Iris pigment epithelial cell (primary cell): ENCODE results near the gene SAMD4A.
A peak's percentile ranks its signal among the peaks of the same experiment; 100 is the strongest.

Experiments used
- DNase-seq: peaks from one replicate; pipeline ENCODE4 v3.0.0-alpha.2; 2011; ENCODE audit warnings: low read depth

The SAMD4A gene

DNA sequence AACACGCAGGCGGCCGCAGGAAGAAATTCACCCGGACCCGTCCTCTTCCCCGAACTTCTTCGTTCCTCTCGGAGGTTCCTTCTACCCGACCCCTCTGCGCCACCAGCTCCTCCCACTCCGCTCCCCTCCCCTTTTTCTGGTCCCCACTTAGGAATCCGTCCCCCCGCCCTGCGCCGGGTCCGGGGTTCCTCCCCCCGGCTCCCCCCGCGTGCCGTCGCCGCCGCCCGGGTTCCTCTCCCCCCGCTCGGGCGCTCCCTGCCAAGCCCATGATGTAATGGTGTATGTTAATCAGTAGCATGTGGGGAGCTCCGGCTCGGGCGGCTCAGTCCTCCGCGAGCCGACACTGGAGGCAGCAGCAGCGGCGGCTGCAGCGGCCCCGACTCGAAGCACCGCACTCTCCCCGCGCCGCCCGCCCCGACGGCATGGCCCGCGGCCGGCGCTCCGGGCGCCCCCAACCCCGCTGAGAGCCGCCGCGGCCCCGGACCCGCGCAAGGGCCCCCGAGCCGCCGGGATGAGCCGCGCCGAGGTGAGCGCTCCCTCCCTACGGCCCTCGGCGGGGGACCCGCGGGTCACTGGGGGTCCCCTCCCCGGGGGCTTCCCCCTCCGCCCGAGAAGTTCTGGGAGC lies 1.0 kb upstream of the SAMD4A start:
- DNase-seq: peak; percentile 93

DNA sequence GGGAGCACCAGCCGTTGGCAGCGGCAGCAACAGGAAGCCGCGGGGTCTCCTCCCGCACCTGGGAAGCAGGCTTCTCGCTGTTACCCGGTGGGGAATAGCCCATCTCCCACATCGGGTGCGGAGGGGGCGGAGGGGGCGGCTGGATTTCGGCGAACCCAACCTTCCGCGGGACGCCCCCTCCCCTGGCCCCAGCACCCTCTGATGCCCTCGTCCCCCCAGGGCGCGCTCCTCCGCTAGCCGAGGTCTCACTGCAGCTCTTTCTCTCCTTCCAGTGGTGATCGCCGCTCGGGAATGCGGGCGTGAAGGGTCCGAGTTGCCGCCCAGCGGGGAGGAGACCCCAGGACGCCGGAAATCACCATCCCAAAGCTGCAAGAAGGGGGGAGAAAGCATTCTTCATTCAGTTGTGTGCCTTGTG lies 303 bp downstream of the SAMD4A start:
- DNase-seq: no peak

DNA sequence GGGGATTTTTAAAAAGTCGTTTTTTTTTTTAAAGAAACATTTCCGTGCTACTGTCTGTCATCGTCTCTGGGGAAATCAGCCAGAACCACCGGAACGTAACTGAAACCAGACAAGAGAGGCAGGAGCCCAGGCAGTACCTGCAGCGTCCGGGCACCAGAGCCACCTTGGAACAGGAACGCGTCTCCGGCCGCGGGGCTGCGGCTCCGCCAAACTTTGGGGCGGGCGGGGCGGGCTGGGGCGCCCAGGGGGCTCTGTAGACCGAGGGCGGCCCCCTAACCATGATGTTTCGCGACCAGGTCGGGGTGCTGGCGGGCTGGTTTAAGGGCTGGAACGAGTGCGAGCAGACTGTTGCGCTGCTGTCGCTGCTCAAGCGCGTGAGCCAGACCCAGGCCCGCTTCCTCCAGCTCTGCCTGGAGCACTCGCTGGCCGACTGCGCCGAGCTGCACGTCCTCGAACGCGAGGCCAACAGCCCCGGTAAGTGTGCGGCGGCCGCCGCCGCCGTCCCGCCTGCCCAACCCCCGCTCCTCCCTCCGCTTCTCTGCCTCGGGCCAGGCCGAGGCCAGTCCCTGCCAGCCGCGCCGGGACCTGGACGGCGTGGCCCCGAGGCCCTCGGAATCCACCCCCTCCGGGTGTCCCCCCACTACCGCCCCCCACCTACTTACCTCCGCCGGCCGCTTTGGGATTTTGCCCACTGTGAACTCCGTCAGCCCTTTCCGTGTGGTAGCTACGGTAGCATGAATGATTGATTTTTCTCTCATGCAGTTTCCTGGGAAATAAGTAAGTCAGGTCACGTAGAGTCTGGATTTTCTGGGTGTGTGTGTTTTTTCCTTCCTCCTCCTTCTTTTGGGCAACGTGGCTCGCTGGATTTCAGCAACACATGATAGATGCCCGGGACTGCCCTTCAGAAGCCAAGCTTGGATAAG lies 972 bp downstream of the SAMD4A start:
- DNase-seq: peak; percentile 61

- peak; percentile 56 for DNase-seq
Measured at GRCh38 chr14:54568821-54569595, 2.1 kb downstream of the SAMD4A start.

- DNase-seq: peak; percentile 54
Measured at GRCh38 chr14:54570047-54570446, 3.1 kb downstream of the SAMD4A start.

DNA sequence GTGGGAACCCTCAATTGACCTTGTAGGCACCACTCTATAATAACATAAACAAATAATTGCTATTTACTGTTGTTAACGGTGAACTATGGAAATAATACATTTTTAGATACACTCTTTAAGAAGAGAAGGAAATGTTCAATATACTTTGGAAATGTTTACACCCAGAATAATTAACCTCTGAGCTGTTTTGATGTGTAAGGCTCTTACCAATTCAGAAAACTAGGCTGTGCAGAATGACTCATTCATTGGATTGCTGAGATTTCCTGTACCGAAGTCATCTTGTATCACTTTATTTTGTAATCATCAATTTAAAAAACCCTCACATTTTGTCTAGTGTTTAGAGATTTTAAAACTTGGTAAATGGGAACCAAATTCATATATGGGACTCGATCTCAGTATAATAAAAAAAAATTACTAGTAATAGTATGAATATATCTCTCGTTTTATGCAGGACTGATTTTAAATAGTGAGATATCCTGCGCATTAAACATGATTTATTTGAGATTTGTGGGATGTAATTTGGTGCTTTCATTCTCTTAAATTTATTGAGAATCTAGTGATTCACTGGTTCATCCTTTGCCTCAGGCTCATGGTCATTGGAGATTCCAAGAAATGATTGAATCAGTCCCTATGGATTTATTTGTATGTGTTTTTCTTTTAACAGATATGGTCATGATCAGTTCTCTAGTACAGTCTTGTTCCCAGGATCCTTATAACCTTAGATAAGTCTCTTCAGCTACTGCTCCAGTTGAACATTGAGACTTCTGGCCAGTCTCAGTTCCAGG lies 3.9 kb downstream of the SAMD4A start:
- peak; percentile 95 for DNase-seq

- no peak for DNase-seq
Measured at GRCh38 chr14:54572316-54572715, 5.4 kb downstream of the SAMD4A start.

GRCh38 chr14:54574528-54574927 lies 7.6 kb downstream of the SAMD4A start:
- no peak for DNase-seq

- DNase-seq: no peak
Measured at GRCh38 chr14:54577494-54577893, 10.6 kb downstream of the SAMD4A start.

GRCh38 chr14:54577977-54578376 lies 11.0 kb downstream of the SAMD4A start:
- DNase-seq: peak; percentile 75

DNA sequence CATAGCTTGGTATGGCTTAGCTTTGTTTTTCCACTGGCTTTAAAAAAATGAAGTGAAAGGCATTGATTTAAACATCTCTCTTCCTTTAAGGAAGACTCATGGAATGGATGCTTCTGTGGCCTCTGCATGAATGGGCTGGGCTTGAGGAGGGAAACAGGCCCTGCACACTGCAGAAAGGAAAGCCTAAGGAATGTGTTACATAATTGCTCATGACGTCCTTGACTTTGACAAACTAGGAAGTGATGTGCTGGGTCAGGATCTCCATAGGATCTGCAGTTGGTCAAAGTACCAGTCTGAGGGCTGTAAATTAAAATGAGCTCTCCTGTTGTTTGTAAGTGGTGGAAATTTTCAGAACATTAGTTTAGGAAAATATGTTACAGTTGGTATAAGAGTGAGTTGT lies 12.7 kb downstream of the SAMD4A start:
- peak; percentile 81 for DNase-seq

DNA sequence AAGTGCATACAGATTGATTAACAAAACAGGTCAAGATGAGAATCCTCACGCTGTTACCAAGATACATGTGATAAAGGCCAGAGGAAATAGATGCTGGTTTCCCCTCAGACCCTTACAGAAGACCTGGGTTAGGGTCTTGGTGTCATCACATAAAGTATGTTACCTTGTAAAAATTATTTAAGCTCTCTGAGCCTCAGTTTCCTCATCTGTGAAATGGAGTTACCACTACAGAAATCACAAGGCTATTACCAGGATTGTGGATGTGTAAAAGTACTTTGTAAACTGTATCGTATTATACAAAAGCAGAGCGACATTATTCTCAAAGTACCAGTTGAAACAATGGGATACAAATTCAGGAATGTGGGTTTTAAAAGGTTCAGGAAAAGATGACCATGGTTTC lies 14.0 kb downstream of the SAMD4A start:
- DNase-seq: no peak

- no peak for DNase-seq
Measured at GRCh38 chr14:54582334-54582733, 15.4 kb downstream of the SAMD4A start.

DNA sequence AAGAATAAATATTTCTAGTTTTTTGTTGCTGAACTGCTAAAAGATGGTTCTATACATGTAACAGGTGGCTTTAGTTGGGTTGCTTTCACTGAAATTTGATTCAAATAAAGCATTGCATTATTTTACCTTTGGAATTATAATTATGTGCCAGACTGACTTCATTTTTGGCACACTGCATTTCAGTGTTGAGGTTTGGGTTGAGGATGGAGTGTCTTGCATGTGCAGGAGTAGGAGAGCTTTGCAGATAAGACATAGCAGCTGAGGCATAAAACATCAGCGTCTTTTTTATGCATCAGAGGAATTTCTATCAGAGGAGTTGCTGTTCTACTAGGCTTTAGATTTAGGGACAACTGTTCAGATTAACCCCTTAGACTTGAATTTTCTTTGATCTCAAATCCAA lies 17.2 kb downstream of the SAMD4A start:
- no peak for DNase-seq

DNA sequence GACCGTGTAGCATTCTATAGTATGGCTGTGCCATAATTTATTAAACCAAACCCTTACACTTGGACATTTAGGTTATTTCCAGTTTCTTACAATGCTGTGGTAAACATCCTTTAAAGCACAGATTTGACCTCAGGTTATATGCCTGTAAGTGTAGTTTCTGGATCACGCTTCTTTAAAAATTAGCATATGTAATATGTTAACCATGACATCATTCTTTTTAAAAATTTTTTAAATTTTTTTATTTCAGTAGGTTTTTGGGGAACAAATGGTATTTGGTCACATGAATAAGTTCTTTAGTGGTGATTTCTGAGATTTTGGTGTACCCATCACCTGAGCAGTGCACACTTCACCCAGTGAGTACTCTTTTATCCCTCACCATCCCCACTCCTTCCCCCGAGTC lies 18.3 kb downstream of the SAMD4A start:
- DNase-seq: no peak

GRCh38 chr14:54589076-54589475 lies 22.1 kb downstream of the SAMD4A start:
- peak; percentile 61 for DNase-seq

- DNase-seq: no peak
Measured at GRCh38 chr14:54589843-54590242, 22.9 kb downstream of the SAMD4A start.

- DNase-seq: no peak
Measured at GRCh38 chr14:54590481-54590880, 23.6 kb downstream of the SAMD4A start.

DNA sequence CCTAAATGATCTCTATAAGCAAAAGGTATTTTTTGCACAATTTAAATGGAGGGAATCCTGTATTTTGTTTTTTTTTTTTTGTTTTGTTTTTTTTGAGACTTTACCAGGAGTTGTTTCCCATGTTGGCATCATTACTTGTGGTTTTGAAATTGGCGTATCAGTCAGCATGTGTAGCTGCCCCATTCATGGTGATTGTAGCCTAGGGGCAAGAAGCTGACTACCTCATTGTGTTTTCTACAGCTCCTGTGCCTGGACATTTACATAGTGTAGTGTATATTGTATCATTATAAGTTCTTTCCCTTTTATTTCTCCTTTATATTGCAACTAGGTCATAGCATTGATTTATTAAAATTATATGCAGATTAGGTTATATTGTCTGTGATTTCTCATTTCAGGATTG lies 24.5 kb downstream of the SAMD4A start:
- DNase-seq: no peak

GRCh38 chr14:54591866-54592265 lies 24.9 kb downstream of the SAMD4A start:
- no peak for DNase-seq

GRCh38 chr14:54593860-54594259 lies 26.9 kb downstream of the SAMD4A start:
- peak; percentile 79 for DNase-seq

DNA sequence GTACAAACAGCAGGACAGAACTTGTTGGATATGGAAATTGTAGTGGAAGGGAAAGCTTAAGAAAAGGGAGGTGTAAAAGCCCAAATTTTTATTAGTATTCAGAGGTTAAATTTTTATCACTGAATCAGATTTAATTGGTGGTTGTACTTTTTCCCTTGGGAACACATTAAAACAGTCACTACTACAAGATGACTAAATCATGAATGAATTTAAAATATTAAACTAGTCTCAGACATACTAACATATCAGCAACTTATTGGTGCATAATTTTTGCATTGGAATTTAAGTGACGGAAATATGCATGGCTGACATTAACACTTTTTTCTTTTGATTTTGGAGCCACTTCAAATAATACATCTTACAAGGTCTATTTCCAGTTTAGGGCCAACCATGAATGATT lies 27.6 kb downstream of the SAMD4A start:
- no peak for DNase-seq
